Activated T-cell treated with anti-CD3 and anti-CD28 coated beads for 4 hours (primary cell): ENCODE results near the gene IGLL5.
"Not testable (repeated sequence)": the region's sequence is repeated elsewhere in the genome, so short reads cannot be mapped to it uniquely, and the experiment has no call there.

Experiments used
- DNase-seq: peaks from one replicate; pipeline ENCODE4 v3.0.0-alpha.2; 2020

Gene IGLL5

GRCh38 chr22:22884888-22885840 lies 2.5 kb upstream of the IGLL5 start:
- no peak for DNase-seq

GRCh38 chr22:22886546-22886945 lies 1.1 kb upstream of the IGLL5 start:
- no peak for DNase-seq

GRCh38 chr22:22888571-22889353 lies 1.1 kb downstream of the IGLL5 start:
- DNase-seq: no peak

GRCh38 chr22:22890085-22890484 lies 2.5 kb downstream of the IGLL5 start:
- DNase-seq: no peak

- no peak for DNase-seq
Measured at GRCh38 chr22:22891139-22891621, 3.6 kb downstream of the IGLL5 start.

- DNase-seq: no peak
Measured at GRCh38 chr22:22892096-22893052, 4.8 kb downstream of the IGLL5 start.

- no peak for DNase-seq
Measured at GRCh38 chr22:22893077-22893805, 5.6 kb downstream of the IGLL5 start.

GRCh38 chr22:22893891-22894739 lies 6.5 kb downstream of the IGLL5 start:
- no peak for DNase-seq

- no peak for DNase-seq
Measured at GRCh38 chr22:22894740-22895731, 7.4 kb downstream of the IGLL5 start.

GRCh38 chr22:22895776-22896445 lies 8.3 kb downstream of the IGLL5 start:
- DNase-seq: no peak

GRCh38 chr22:22896601-22897000 lies 9.0 kb downstream of the IGLL5 start:
- DNase-seq: no peak

- DNase-seq: no peak
Measured at GRCh38 chr22:22897091-22897490, 9.5 kb downstream of the IGLL5 start.

- no peak for DNase-seq
Measured at GRCh38 chr22:22897947-22898346, 10.3 kb downstream of the IGLL5 start.

- DNase-seq: not testable (repeated sequence)
Measured at GRCh38 chr22:22898411-22898950, 10.9 kb downstream of the IGLL5 start.

GRCh38 chr22:22899342-22900080 lies 11.9 kb downstream of the IGLL5 start:
- not testable (repeated sequence) for DNase-seq

GRCh38 chr22:22900527-22901205 lies 13.1 kb downstream of the IGLL5 start:
- DNase-seq: not testable (repeated sequence)

GRCh38 chr22:22901578-22902218 lies 14.1 kb downstream of the IGLL5 start:
- DNase-seq: no peak
